ENCODE results near the gene MBNL1.
"Not testable (repeated sequence)": the region's sequence is repeated elsewhere in the genome, so short reads cannot be mapped to it uniquely, and the experiment has no call there.

GRCh38 chr3:152435210-152435609, 166.5 kb downstream of the MBNL1 start:
- not testable (repeated sequence) for TF ChIP-seq CTCF (conservative IDR thresholded peaks at IDR 0.05; ENCODE audit: low read length); EZH2phosphoT487 (IDR thresholded peaks at IDR 0.05; ENCODE audit: borderline replicate concordance, low read depth, low read length)
